ENCODE results near the gene ALDH1L1.

The ALDH1L1 gene

DNA sequence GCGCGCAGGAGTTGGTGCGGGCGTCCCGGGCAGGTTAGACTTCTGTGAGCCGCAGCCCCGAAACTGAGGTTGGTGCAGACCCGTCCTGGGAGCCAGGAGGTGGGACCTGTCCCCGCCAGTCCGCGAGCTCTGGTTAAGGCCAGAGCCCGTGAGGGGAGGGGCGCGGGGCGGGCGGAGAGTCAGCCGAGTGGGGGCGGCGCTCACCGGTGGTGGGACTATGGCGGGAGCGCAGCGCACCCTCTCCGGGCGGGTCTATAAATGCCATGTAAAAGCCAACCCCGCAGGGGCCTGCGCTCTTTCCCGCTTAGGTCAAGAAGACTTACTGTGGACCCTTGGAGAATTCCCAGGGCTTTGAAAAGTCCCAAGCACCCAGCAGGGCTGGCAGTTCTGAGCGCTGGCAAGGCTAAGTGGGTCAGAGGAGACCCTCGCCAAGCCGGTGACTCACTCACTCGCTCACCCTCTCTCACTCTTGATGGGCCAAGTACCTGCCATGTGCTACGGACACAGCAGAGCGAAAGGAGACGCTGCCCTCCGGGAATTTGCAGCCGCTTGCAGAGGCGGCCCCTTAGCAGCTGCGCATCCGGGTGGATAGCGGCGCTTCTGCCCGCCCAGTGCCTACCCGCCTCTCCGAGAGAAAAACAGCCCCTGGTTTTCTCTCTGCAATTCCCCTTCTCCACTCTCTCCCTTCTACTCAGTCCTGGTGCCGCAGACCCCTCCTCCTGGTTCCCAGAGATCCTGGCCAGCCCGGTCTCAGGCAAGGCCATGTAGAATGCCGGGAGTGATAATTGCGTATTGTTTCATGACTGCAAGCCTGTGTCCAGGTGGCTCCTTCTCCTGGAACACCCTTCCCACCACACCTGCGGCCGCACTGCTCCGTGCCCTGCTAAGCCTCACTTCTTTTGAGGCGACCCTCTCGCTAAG, at the start of gene ALDH1L1:
Gene ALDH1L1 (minus strand): TSS at position 110 of the 921 bp plus-strand sequence. CDS start 19,607 bp downstream, outside the sequence.
- in situ Hi-C loops (cut with MboI; ENCODE audit: low sequenced_read_pairs): no loop called here

DNA sequence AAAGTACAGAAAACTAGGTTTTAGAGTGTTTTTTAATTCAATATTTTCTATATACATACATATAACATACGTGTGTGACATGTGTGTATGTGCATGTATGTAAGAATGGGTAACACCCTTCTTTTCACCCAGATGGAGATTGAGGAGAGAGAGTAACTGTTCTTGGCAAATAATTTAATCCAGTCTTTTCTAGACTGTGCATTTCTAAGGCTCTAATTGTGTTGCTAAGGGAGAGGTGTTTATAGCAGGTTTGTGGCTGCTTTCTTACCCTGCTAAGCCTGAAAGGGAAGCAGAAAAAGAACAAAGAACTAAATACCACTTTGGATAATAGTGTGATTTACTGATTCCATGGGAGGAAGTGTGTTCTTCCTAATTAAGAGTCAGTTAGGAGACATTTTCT, 46.0 kb upstream of the ALDH1L1 start:
- in situ Hi-C loops (cut with MboI; ENCODE audit: low sequenced_read_pairs): no loop called here

DNA sequence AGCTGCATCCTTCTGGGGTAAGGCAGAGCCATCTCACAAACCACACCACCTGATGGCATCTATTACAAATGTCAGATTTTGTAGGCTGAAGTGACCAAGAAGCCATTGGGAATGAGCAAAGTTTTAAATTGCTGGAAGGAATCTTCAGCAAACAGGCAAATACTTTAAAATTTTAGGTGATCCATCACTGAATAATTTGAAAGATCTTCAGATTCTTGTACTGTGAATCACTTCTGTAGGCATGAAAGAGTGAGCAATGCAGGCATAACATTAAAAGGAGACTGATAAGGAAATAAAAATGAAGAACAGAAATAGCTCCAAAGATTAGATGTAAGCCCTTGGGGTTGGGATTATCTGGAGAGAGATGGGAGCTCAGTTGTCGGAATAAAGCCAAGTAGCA, 36.0 kb upstream of the ALDH1L1 start:
- in situ Hi-C loops (cut with MboI; ENCODE audit: low sequenced_read_pairs): no loop called here

DNA sequence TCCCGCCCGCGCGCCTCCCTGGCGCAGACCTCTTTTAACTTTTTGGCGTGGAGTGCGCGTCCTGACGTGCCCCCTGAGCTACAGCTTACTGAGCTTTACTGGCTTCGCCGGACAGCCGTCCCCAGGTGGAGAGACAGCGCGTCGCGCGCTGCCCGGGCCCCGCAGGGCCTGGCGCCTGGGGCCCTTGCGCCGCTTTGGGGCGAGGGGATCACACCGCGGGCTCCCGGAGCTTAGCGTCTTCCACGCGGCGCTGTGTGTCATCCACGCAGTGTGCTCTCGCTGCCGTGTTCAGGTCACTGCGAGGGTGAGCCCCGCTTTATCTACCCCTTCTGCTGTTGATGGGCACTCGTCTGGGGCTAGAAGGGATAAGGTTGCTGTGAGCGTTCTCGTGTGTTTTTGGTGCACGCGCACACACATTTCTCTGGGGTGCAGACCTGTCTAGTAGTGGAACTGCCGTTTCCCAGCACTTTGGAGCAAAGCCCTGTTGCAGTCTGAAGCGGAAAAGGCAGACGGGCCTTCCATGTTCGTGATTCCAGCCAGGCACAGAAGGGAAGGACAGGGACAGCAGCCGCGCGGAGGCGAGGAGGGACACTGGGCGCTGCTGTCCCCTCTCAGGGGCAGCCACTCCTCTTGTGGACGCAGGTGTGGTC, 33.1 kb upstream of the ALDH1L1 start:
- in situ Hi-C loops (cut with MboI; ENCODE audit: low sequenced_read_pairs): no loop called here

DNA sequence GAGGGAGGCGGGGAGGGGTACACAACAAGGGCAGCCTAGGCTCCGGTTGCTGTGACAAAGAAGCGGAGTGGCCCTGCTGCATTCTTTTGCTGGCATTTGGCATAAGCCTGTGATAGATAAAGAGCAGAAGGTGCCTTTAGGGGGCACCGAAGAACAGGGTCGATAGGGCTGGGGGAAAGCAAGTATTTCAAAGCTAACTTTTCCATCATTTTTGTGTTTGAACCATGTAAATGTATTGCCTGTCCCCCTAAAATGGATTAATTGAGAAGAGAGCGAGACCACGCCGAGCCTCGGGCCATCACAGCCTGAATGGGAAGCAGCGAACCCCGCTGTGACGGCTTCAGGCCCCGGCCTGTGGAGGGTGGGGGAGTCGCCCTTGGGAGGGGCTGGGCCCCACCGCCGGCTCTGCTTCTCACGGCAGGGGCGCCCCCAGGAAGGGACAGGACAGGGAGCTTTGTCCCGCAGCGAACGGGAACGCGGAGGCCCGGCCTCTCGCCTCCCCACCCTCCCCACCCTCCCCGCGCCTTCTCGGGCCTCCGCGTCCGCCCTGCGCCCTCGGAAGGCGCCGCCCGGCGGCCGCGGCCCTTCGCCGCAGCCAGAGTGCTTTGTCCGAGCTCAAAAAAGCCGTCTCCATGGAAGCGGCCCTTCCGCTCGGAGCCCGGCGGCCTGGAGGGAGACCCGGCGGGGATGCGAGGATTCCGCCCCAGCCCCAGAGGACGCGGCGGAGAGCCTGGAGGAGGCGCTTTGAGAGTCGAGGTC, 32.4 kb upstream of the ALDH1L1 start:
- in situ Hi-C loops (cut with MboI; ENCODE audit: low sequenced_read_pairs): no loop called here

DNA sequence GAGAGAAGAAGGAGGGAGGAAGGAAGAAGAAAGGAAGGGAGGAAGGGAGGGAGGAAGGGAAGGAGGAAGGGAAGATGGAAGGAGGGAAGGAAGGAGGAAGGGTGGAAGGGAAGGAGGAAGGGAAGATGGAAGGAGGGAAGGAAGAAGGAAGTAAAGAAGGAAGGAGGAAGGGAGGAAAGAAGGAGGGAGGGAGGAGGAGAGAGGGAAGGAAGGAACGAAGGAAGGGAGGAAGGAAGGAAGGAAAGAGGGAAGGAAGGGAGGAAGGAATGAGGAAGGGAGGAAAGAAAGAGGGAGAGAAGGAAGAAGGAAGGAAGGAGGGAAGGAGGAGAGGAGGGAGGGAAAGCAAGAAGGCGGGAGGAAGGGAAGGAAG, 31.8 kb upstream of the ALDH1L1 start:
- in situ Hi-C loops (cut with MboI; ENCODE audit: low sequenced_read_pairs): no loop called here

DNA sequence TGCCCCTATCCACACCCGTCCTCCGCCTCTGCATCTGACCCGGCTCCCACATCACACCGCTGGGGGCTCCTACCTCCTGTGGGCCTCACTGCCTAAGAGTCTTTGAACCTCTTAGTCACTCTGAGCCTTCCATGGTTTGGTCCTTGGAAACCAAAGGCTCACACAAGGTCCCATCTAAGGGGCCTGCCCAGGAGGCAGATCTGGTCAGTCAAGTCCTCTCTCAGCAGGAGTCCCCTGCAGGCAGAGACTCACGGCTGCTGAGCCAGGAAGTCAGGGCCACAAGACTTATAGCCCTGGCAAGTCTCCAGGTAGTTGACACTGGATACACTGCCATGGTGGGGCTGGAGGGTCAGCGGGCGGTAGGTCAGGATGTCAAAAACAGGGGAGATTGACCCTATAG, 31.2 kb upstream of the ALDH1L1 start:
- in situ Hi-C loops (cut with MboI; ENCODE audit: low sequenced_read_pairs): no loop called here

DNA sequence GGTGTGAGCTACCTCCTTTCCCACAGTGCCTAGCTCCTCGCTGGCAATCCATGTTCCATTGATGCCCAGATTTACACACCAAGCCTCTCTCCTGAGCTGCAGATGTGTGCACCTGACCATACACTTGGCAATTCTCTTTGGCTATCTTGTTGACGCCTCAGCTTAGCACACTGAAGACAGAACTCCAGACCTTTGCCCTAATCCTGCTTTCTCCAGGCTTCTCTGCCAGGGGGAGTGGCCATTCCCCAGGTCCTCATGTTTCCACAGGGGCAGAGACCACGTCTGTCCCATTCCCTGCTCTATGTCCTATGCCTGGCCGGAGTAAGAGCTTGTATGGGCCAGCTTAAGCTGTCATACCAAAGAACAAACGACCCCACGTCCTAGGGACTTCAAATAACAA, 30.2 kb upstream of the ALDH1L1 start:
- in situ Hi-C loops (cut with MboI; ENCODE audit: low sequenced_read_pairs): no loop called here

DNA sequence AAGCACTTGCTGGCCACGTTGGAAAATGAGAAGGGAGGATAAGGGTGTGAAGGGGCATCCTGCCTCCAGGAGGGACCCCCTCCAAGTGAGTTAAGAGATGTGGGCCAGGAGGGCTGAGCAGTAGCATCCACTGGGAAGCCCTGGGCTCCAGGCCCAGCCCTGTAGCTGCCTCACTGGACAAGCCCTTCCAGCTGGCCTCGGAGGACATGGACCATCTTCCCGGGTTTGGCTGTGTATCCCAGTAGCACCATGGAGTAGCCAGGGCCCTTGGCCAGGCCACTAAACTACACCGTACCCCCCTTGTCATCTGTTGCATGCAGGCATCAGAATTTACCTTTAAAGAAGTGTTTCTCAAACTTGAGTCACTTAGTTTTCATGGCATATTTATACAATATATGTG, 29.4 kb upstream of the ALDH1L1 start:
- in situ Hi-C loops (cut with MboI; ENCODE audit: low sequenced_read_pairs): no loop called here

DNA sequence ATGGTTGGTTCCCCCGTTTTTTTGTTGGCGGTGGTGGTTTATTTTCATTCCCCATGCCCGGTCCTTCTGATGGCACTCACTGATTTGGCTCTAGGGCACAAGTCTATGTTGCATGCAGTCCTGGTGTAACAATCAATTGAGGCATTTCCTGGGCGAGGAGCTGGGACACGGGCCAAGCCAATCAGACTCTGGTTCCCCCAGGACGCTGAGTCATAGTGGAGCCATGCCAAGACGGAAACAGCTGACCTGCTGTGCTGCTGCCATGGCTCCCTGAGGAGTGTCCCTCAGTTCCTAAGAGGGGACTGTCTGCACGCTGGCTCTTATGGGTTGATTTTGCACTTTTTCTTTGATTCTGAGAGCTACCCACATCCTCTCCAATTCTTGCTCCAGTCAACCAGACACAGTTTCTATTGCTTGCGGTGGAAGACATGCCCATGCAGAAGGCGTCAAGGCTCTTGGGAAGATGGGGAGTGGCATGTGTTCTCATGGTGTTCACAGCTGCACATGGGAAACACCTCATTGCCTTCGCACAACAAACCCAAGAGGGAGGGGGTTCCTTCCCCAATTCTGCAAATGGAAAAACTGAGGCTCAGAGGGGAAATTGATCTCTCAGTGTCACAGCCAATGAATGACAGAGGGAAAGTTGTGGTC, 28.3 kb upstream of the ALDH1L1 start:
- in situ Hi-C loops (cut with MboI; ENCODE audit: low sequenced_read_pairs): no loop called here

DNA sequence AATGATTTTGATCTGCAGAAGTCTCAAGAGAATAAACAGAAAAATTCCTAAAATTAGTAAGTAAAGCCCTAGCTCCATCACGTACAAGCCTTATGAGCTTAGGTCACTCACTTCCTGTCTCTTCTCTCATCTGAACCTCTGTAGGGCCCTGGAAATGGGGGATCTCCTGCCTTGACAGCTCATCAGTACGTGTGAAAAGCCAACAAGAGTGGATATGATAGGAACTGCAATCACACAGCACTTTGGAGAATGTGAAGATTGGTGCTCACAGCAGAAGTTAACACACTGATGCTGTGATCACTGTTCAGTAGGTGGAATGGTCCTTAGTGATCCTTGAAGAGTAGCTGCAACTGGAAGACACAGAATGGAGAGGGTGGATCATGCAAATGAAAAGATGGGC, 27.8 kb upstream of the ALDH1L1 start:
- in situ Hi-C loops (cut with MboI; ENCODE audit: low sequenced_read_pairs): no loop called here

DNA sequence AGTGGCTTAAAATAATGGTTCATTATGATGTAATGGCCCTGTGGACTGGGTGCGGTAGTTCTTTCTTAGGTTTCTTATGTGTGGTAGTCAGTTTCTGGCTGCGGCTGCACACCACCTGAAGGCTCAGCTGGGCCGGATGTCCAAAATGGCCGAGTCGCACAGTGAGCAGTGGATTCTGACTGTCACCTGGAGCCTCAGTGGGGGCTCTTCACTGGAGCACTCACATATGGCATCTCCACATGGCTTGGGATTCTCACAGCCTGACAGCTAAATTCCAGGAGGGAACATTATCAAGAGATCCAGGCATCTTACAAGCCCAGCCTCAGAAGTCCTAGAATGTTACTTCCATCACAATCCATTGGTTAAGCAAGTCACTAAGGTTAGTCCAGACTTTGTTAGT, 26.8 kb upstream of the ALDH1L1 start:
- in situ Hi-C loops (cut with MboI; ENCODE audit: low sequenced_read_pairs): no loop called here

DNA sequence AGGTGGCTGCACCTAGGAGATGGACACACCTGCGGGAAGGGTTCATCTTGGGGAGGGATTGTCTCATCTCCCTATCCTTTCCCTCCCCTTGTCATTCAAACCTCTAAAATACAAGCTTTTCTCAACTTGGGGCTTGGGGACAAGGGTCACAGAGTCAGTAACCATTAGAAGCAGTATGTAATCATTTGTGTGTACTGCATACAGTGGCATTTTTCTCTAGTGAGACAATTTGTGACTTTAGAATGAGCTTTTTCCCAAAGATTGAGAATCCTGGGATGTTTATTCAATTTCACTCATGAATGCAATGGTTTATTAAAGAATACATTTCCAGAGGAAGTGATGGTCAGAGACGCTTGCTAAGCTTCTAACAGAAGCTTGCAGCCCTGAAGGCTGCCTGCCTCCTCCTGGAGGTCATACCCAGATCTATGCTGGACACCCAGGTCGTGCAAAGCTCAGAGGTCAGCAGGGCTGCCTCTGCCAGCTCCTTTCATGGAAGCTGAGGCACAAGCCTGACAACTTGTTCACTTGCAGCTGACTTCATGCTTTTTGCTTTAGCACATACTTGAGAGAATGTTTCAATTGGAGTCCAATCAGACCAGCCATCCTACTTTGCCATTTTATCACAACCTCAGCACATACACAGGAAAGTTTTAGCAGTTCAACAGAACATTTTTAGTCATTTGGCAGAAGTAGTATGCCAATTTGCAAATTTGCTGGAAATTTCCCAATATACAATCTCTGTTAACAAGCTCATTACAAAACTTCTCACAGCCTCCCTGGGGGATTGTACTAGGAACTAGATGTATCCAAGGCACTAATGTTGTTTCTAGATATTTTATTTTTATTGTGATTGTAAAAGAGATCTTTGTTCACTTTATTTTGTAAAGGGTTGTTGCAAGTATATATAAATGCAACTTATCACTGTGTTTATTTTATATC, 25.6 kb upstream of the ALDH1L1 start:
- in situ Hi-C loops (cut with MboI; ENCODE audit: low sequenced_read_pairs): no loop called here

DNA sequence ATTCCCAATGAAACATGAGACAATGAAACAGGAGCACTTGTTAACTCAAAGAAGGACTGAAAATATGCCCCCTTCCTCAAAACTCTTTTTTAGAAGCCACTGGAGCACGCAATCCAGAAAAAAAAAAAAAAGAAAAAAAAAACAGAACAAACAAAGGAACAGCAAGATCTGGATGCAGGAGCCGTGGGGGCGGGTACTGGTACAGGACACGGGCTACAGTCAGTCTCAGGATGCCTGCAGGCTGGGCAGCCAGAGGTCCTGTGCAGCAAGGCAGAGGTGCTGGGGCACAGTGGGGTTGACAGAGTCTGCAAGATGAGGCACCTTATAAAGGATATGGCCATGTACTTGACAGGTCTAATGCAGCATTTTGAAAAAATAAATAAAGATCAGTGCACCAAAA, 22.3 kb upstream of the ALDH1L1 start:
- in situ Hi-C loops (cut with MboI; ENCODE audit: low sequenced_read_pairs): no loop called here

DNA sequence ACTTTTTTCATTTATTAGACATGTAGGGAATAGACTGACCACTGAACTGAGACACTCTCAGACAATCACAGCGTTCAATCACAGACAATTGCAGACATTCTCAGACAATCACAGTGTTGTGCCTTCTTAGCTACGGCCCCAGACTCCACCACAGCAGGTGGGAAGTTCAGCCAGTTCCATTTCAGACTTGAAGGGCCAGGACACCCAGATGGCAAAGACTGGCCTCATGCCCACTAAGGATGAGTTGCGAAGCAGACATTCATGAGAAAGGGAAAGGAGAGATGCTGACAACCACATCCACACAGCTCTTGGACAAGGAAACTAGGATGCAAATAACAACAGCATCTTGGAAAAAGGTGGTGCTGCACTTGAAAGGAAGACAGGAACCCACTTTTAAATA, 21.9 kb upstream of the ALDH1L1 start:
- in situ Hi-C loops (cut with MboI; ENCODE audit: low sequenced_read_pairs): no loop called here

DNA sequence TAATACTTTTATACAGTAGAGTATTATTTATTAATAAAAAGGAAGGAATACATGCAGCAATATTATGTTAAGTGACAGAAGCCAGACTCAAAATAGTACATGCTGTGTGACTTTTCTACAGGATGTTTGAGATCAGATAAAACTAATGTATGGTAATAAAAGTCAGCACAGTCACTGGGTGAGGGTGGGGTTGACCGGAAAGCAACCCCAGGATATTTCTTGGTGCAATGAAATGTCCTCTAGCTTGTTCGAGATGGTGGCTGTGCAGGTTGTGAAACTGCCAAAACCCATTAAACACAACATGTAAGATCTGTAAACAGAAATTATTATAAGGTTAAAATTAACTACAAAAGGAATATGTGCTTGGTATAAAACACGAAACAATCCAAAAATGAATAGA, 20.8 kb upstream of the ALDH1L1 start:
- in situ Hi-C loops (cut with MboI; ENCODE audit: low sequenced_read_pairs): no loop called here

DNA sequence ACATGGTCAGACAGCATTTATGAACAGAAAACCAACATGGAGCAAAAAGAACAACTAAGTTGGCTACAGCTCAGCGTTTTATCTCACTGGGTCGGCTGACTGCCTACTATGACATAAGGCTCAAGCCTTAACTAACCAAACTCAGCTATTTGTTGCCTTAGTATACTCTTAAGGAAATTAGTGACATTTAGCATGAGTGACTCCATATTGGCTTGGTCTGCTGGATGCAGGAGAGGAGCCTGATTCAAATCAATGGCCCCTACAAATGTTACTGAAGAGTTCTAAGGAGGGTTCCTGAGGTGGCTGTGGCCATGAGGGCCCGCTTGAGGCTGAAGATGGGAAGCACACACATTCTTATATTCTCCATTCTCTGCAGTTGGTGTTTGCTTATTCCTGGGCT, 20.1 kb upstream of the ALDH1L1 start:
- in situ Hi-C loops (cut with MboI; ENCODE audit: low sequenced_read_pairs): no loop called here

DNA sequence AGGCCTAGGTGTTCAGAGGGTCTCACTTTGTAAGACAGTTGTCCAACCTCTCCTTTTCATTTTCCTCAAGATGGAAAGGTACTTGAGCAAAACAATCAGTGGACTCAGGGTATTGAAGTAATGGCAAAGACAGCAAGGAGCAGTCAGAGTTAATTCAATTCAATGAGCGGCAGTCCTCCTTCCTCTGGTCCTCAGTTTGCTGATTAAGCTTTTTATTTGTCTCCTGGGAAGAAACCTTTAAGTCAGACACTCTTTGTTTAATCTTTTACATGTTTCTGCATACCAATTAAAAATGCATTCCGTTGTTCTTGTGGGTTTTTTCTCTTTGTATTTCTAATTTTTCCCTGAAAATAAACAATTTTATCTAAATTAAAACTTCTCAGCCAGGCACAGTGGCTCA, 18.9 kb upstream of the ALDH1L1 start:
- in situ Hi-C loops (cut with MboI; ENCODE audit: low sequenced_read_pairs): no loop called here

DNA sequence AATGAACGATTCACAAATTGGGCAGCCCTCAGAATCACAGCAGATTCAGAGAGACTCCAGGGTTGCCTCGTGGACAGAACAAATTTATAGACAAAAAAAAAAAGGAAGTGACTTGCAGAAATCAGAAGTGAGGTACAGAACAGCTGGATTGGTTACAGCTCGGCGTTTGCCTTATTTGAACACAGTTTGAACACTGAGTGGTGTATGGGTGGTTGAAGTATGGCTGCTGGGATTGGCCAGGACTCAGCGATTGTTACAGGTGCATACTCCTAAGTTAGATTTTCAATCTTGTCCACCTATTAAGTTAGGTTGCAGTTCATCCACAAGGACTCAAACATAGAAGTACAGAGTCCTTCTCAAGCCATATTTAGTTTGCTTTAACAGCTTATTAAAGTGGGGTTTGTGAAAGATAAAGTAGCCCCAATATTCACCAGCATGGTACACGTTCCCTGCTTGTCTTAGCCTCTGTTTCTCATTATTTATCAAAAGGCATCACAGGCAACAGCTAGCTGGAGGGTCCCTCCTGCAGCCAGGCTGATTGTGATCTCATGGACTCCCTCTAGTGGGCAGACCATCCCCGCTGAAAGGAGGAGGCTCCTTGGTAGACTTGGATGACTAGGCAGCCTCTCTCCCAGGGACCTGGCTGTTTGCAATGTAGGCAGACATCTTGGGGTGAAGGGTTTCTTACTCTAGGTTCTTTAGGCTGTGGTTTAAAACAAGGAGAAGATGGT, 17.6 kb upstream of the ALDH1L1 start:
- in situ Hi-C loops (cut with MboI; ENCODE audit: low sequenced_read_pairs): no loop called here

Measured in HL-60/S4 (cell line).